SU-DHL-6 (cell line): ENCODE measurements around the gene B3GNT5.

Experiments used
- EZH2phosphoT487 ChIP-seq: fragments of 200-600 bp; sonication (generic), shearing (Covaris generic); conservative IDR thresholded peaks from 2 replicates; pipeline ENCODE4 v1.6.1; 2018; ENCODE audit warnings: mild to moderate bottlenecking, antibody characterized with exemption, low read length, moderate library complexity, mixed read lengths
- TF ChIP-seq, protein P1 (sequence below): fragments of 200-600 bp; sonication (generic); IDR thresholded peaks from one replicate; pipeline ENCODE4 v1.5.1; 2017; ENCODE audit warnings: antibody characterized with exemption, mild to moderate bottlenecking, low read length, moderate library complexity; ENCODE audit not compliant: insufficient read depth, poor library complexity, severe bottlenecking

DNA sequence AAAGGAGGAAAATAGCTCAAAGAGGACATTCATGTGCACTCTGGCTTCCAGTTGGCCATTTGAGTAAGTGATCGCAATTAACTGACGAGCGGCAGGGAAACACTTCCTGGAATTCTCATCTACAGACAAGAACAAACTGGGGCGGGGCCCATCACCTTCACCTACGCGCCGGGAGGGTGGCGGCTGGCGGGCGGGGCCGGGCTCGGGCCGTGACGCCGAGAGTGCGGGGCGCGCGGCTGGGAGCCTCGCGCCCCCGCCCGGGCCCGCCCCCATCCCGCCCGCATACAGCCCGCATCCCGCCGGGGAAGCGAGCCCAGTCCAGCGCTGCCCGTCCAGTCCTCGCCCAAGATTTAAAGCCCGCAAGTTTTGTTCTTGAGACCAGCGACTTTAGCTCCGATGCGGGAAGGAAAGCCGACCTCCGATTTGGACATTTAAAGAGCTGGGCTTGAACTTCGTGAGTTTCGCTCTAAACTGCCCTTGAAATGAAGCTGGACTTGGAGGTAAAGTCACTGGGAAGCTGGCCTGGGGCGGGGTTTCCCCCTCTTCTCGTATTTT is at the start of gene B3GNT5:
- TF ChIP-seq, protein P1, sequence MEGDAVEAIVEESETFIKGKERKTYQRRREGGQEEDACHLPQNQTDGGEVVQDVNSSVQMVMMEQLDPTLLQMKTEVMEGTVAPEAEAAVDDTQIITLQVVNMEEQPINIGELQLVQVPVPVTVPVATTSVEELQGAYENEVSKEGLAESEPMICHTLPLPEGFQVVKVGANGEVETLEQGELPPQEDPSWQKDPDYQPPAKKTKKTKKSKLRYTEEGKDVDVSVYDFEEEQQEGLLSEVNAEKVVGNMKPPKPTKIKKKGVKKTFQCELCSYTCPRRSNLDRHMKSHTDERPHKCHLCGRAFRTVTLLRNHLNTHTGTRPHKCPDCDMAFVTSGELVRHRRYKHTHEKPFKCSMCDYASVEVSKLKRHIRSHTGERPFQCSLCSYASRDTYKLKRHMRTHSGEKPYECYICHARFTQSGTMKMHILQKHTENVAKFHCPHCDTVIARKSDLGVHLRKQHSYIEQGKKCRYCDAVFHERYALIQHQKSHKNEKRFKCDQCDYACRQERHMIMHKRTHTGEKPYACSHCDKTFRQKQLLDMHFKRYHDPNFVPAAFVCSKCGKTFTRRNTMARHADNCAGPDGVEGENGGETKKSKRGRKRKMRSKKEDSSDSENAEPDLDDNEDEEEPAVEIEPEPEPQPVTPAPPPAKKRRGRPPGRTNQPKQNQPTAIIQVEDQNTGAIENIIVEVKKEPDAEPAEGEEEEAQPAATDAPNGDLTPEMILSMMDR: no peak
- TF ChIP-seq EZH2phosphoT487: no peak
